HG02678 (cell line): ENCODE data around the gene KDR.

Source experiments
- ATAC-seq: cut with Tn5 transposase; IDR thresholded peaks from one replicate; pipeline ENCODE4 v1.9.1; 2021; ENCODE audit warnings: mild to moderate bottlenecking, moderate library complexity; ENCODE audit not compliant: unreplicated experiment

KDR gene

GRCh38 chr4:55031158-55031557, 94.2 kb downstream of the KDR start:
- ATAC-seq: no peak

- ATAC-seq: no peak
Observed at GRCh38 chr4:55030589-55030988, 94.8 kb downstream of the KDR start.

DNA sequence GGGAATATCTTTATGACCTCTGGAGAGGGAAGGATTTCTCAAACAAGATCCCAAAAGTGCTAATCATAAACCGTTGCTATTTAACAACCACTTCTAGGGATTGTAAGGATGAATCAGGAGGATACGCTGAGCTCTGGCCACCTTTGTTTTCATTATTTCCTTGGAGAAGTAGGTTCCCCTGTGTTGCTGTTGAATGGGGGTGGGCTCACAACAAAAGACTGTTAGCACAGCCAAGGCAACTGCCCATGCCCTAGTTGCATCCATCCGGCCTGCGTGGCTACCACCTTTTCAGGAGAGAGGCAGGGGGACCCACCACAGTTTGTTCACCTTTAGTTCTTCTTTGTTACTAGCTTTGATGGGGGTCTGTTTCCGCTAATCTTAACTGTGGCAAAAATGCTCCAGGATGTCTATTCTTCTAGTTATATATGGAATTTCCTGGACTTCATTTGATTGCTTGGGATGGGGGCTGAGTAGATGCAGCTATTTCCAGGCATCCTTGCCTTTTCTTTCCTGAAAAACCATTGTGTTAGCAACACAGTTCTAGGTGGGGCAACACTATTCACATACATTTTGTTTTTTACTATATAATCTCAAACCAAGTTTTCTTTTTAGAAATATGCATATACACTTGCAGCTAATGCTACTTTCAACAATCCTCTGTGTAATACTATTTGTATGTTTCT, 95.4 kb downstream of the KDR start:
- no peak for ATAC-seq

GRCh38 chr4:55029321-55029720, 96.1 kb downstream of the KDR start:
- no peak for ATAC-seq
